Loucy (cell line): ENCODE measurements around the gene FAM20C.

Source experiments
- CTCF ChIP-seq: fragments of 200-600 bp; sonication (generic); conservative IDR thresholded peaks from 2 replicates; pipeline ENCODE4 v1.5.1; 2014; ENCODE audit warnings: mild to moderate bottlenecking, antibody characterized with exemption, low read length
- EZH2phosphoT487 ChIP-seq: fragments of 200-600 bp; IDR thresholded peaks from 2 replicates; pipeline ENCODE4 v1.6.1; 2018; ENCODE audit warnings: antibody characterized with exemption, mild to moderate bottlenecking, moderate library complexity, borderline replicate concordance

GRCh38 chr7:195010-195829, 2.8 kb downstream of the FAM20C start:
- TF ChIP-seq CTCF (no peak), EZH2phosphoT487 (no peak)
